CD4-positive, alpha-beta T cell treated with Interleukin-15 for 4 hours (primary cell): ENCODE measurements around the gene STK39.
A peak's percentile ranks its signal among the peaks of the same experiment; 100 is the strongest.

Experiments used
- DNase-seq: peaks from one replicate; pipeline ENCODE4 v3.0.0-alpha.2; 2020; ENCODE audit warnings: low spot score

Gene STK39

GRCh38 chr2:168243061-168243460, 4.3 kb downstream of the STK39 start:
- no peak for DNase-seq

- DNase-seq, result no peak
These were observed 5.6 kb downstream of the STK39 start for GRCh38 chr2:168241746-168242145.

GRCh38 chr2:168241208-168241607, 6.2 kb downstream of the STK39 start:
- DNase-seq, result peak; percentile 9

- no peak for DNase-seq
These were observed 8.1 kb downstream of the STK39 start for GRCh38 chr2:168239281-168239680.

GRCh38 chr2:168237741-168238140, 9.7 kb downstream of the STK39 start:
- DNase-seq, result no peak

GRCh38 chr2:168234407-168235085, 12.8 kb downstream of the STK39 start:
- peak; percentile 34 for DNase-seq

- DNase-seq, result no peak
These were observed 13.5 kb downstream of the STK39 start for GRCh38 chr2:168233726-168234406.

GRCh38 chr2:168233166-168233565, 14.2 kb downstream of the STK39 start:
- DNase-seq, result no peak

GRCh38 chr2:168231609-168232241, 15.7 kb downstream of the STK39 start:
- no peak for DNase-seq

GRCh38 chr2:168230389-168230788, 17.0 kb downstream of the STK39 start:
- no peak for DNase-seq

- DNase-seq, result no peak
These were observed 23.0 kb downstream of the STK39 start for GRCh38 chr2:168224346-168224745.

- no peak for DNase-seq
These were observed 25.3 kb downstream of the STK39 start for GRCh38 chr2:168222088-168222487.

GRCh38 chr2:168220965-168221819, 26.2 kb downstream of the STK39 start:
- no peak for DNase-seq

GRCh38 chr2:168217920-168218319, 29.5 kb downstream of the STK39 start:
- no peak for DNase-seq

- no peak for DNase-seq
These were observed 30.9 kb downstream of the STK39 start for GRCh38 chr2:168216351-168217005.

- DNase-seq, result no peak
These were observed 31.6 kb downstream of the STK39 start for GRCh38 chr2:168215813-168216212.

- DNase-seq, result no peak
These were observed 34.5 kb downstream of the STK39 start for GRCh38 chr2:168212866-168213265.

- DNase-seq, result no peak
These were observed 35.2 kb downstream of the STK39 start for GRCh38 chr2:168212167-168212566.

GRCh38 chr2:168211664-168212163, 35.7 kb downstream of the STK39 start:
- DNase-seq, result no peak

- DNase-seq, result peak; percentile 18
These were observed 36.4 kb downstream of the STK39 start for GRCh38 chr2:168210895-168211570.
